ENCODE measurements around the gene MBP. TPM values are rescaled to one million over a fixed set of nuclear protein-coding genes. Genes with fewer than 3 reads are reported as not detected.

MBP gene
- polyA plus RNA-seq, 1 experiment, result 5.3 TPM

- TF ChIP-seq, protein P1, sequence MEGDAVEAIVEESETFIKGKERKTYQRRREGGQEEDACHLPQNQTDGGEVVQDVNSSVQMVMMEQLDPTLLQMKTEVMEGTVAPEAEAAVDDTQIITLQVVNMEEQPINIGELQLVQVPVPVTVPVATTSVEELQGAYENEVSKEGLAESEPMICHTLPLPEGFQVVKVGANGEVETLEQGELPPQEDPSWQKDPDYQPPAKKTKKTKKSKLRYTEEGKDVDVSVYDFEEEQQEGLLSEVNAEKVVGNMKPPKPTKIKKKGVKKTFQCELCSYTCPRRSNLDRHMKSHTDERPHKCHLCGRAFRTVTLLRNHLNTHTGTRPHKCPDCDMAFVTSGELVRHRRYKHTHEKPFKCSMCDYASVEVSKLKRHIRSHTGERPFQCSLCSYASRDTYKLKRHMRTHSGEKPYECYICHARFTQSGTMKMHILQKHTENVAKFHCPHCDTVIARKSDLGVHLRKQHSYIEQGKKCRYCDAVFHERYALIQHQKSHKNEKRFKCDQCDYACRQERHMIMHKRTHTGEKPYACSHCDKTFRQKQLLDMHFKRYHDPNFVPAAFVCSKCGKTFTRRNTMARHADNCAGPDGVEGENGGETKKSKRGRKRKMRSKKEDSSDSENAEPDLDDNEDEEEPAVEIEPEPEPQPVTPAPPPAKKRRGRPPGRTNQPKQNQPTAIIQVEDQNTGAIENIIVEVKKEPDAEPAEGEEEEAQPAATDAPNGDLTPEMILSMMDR (IDR thresholded peaks at IDR 0.05; ENCODE audit: low read depth, low read length), result no peak
- Histone ChIP-seq H3K4me3 (ENCODE audit: low read depth, low read length) (no peak overlapping the region), H3K27me3 (ENCODE audit: control insufficient read depth, insufficient read depth, low read length) (no peaks in the 10 kb centered on the region), H3K9me3 (ENCODE audit: control insufficient read depth, insufficient read depth, low read length) (peaks cover 3% of the 10 kb centered on the region; the same call in 1 of the 2 replicates), H3K27ac (ENCODE audit: low read depth, low read length) (peak overlapping the region; percentile 83)
- ChIA-PET POLR2A (interaction anchor here (0.8 to 1.6 kb wide), 2 partner anchors 24 to 77 kb away, joined by 3 read pairs; no protein-coding TSS in a partner anchor), CTCF (interaction anchor here (0.9 to 1.0 kb wide), 2 partner anchors 9 to 97 kb away, joined by 4 to 6 read pairs; no protein-coding TSS in a partner anchor)
- DNase-seq (ENCODE audit: low read depth, low spot score), result peak; percentile 54
Measured at GRCh38 chr18:77114415-77115191, 18.0 kb downstream of the MBP start.

- DNase-seq (ENCODE audit: low read depth, low spot score), result no peak
- ChIA-PET POLR2A (interaction anchor here (0.8 to 1.6 kb wide), 2 partner anchors 24 to 78 kb away, joined by 3 read pairs; no protein-coding TSS in a partner anchor), CTCF (interaction anchor here (0.9 to 1.0 kb wide), 2 partner anchors 9 to 97 kb away, joined by 4 to 6 read pairs; no protein-coding TSS in a partner anchor)
- no peaks in the 10 kb centered on the region for H3K27me3 ChIP-seq (ENCODE audit: control insufficient read depth, insufficient read depth, low read length)
- H3K4me3 ChIP-seq (ENCODE audit: low read depth, low read length), result no peak overlapping the region
- peak overlapping the region; percentile 52 for H3K27ac ChIP-seq (ENCODE audit: low read depth, low read length)
- peaks cover 3% of the 10 kb centered on the region; the same call in 1 of the 2 replicates for H3K9me3 ChIP-seq (ENCODE audit: control insufficient read depth, insufficient read depth, low read length)
- TF ChIP-seq, protein P1 (IDR thresholded peaks at IDR 0.05; ENCODE audit: low read depth, low read length), result no peak
Measured at GRCh38 chr18:77114152-77114414, 18.5 kb downstream of the MBP start.

DNA sequence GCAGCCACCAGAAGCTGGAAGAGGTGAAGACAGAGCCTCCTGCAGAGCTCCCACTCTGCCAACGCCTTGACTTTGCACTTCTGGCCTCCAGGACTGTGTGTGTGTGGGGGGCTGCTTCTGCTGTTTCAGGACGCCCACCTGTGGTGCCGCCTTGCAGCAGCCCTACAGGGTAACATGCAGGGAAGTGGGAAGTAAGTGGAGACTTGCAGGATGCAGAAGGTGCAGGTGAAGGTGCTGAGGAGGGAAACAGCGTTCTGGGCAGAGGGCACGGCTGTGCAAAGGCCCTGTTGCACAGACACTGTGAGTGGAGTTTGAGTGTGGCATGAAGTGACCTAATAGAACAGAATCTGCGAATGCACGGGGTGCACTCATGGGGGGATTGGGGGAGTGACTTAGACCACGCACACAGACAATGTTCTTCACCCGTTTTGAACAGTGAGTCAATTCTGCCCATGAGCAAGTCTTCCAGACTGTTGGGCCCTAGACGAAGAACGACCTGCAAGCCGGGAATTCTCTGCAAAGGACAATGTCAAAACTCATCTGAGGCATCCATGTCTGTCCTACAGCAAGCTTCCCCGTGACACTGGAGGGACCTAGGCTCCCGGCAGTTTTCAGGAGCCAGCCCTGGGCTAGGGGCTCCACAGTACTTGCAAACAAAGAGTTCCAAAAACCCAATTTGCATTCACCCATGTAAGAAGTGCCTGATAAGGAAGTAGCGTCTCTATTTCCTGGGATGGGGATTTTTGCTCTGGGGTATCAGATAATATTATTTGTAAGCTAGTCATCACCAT lies 19.0 kb downstream of the MBP start:
- TF ChIP-seq, protein P1 (IDR thresholded peaks at IDR 0.05; ENCODE audit: low read depth, low read length), result no peak
- H3K4me3 ChIP-seq (ENCODE audit: low read depth, low read length), result no peak overlapping the region
- H3K9me3 ChIP-seq (ENCODE audit: control insufficient read depth, insufficient read depth, low read length), result peaks cover 3% of the 10 kb centered on the region; the same call in 1 of the 2 replicates
- no peaks in the 10 kb centered on the region for H3K27me3 ChIP-seq (ENCODE audit: control insufficient read depth, insufficient read depth, low read length)
- POLR2A ChIA-PET, result interaction anchor here (1.6 kb wide), 1 partner anchor 25 kb away, joined by 3 read pairs; no protein-coding TSS in a partner anchor
- no peak overlapping the region for H3K27ac ChIP-seq (ENCODE audit: low read depth, low read length)
- CTCF ChIA-PET, result interaction anchor here (0.9 to 1.0 kb wide), 2 partner anchors 10 to 98 kb away, joined by 4 to 6 read pairs; no protein-coding TSS in a partner anchor
- DNase-seq (ENCODE audit: low read depth, low spot score), result no peak

- POLR2A ChIA-PET, result no interaction called here
- H3K4me3 ChIP-seq (ENCODE audit: low read depth, low read length), result no peak overlapping the region
- H3K27me3 ChIP-seq (ENCODE audit: control insufficient read depth, insufficient read depth, low read length), result no peaks in the 10 kb centered on the region
Measured at GRCh38 chr18:77112747-77113092, 19.9 kb downstream of the MBP start.

More at GRCh38 chr18:77112747-77113092, 19.9 kb downstream of the MBP start:
- no peak for DNase-seq (ENCODE audit: low read depth, low spot score)
- Histone ChIP-seq H3K9me3 (ENCODE audit: control insufficient read depth, insufficient read depth, low read length) (peaks cover 3% of the 10 kb centered on the region; the same call in 1 of the 2 replicates), H3K27ac (ENCODE audit: low read depth, low read length) (no peak overlapping the region)
- TF ChIP-seq, protein P1 (IDR thresholded peaks at IDR 0.05; ENCODE audit: low read depth, low read length), result no peak
- CTCF ChIA-PET, result no interaction called here

All from AG04450 (cell line).